NCI-H2196 (cell line): ENCODE results near the gene HTRA3.

ENCODE experiments used
- DNase-seq: peaks from one replicate; lab custom pipeline; 2025; ENCODE audit not compliant: unreplicated experiment; lab: John Stamatoyannopoulos, UW

The HTRA3 gene

GRCh38 chr4:8352368-8353157 lies 83.0 kb downstream of the HTRA3 start:
- DNase-seq = no peak

- DNase-seq = no peak
Observed at GRCh38 chr4:8353158-8353669, 83.7 kb downstream of the HTRA3 start.

GRCh38 chr4:8353912-8354453 lies 84.4 kb downstream of the HTRA3 start:
- DNase-seq = no peak

GRCh38 chr4:8355306-8355705 lies 85.8 kb downstream of the HTRA3 start:
- DNase-seq = no peak

GRCh38 chr4:8355864-8356565 lies 86.5 kb downstream of the HTRA3 start:
- DNase-seq = no peak
